ENCODE data around the gene HES6. TPM values are rescaled to one million over a fixed set of nuclear protein-coding genes. Genes with fewer than 3 reads are reported as not detected.

HES6 gene
- total and polyA plus RNA-seq, 2 experiments from 2014 or later: 17.8 to 23.0 TPM

DNA sequence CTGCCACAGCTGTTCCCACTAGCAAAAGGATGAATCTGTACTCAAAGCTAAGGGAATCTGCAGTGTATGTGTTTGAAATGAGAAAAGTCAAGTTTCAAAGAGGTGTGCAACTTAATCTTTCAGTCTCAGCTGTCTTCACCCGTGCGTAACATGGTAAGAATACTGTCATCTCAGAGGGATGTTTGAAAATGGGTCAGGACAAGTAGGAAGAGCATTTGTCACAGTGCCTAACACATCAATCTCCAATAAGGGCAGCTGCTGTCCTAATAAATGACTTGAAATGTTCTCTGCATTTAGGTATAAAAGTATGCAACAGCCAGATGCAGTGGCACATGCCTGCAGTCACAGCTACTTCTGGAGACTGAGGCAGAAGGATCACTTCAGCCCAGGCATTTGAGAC is 49.4 kb downstream of the HES6 start:
- H3K36me3 ChIP-seq (replicated peaks; ENCODE audit: insufficient read depth, low read depth): no peaks in the 10 kb centered on the region
- WGBS (ENCODE audit: low lambda C conversion rate, missing lambda C conversion rate): 84% methylated on average over 2 of the region's 2 CpGs
- H3K9me2 ChIP-seq (replicated peaks; ENCODE audit: insufficient read depth): no peaks in the 10 kb centered on the region
- peaks cover 18% of the 10 kb centered on the region for H3K79me2 ChIP-seq
- H3K27me3 ChIP-seq: no peaks in the 10 kb centered on the region
- DNase-seq (ENCODE audit: low spot score): no peak
- no peak overlapping the region for H3K27ac ChIP-seq
- no peaks in the 10 kb centered on the region for H3K9me3 ChIP-seq (ENCODE audit: low read depth)
- H3K4me2 ChIP-seq: no peak overlapping the region
- H4K20me1 ChIP-seq (ENCODE audit: insufficient read depth, poor library complexity, severe bottlenecking): peaks cover 5% of the 10 kb centered on the region
- TF ChIP-seq EZH2phosphoT487 (IDR thresholded peaks at IDR 0.05; ENCODE audit: low read depth, severe bottlenecking, unreplicated experiment): no peak
- TF ChIP-seq, protein P1, sequence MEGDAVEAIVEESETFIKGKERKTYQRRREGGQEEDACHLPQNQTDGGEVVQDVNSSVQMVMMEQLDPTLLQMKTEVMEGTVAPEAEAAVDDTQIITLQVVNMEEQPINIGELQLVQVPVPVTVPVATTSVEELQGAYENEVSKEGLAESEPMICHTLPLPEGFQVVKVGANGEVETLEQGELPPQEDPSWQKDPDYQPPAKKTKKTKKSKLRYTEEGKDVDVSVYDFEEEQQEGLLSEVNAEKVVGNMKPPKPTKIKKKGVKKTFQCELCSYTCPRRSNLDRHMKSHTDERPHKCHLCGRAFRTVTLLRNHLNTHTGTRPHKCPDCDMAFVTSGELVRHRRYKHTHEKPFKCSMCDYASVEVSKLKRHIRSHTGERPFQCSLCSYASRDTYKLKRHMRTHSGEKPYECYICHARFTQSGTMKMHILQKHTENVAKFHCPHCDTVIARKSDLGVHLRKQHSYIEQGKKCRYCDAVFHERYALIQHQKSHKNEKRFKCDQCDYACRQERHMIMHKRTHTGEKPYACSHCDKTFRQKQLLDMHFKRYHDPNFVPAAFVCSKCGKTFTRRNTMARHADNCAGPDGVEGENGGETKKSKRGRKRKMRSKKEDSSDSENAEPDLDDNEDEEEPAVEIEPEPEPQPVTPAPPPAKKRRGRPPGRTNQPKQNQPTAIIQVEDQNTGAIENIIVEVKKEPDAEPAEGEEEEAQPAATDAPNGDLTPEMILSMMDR (IDR thresholded peaks at IDR 0.05; ENCODE audit: poor library complexity): no peak
- no peak for TF ChIP-seq EZH2 (IDR thresholded peaks at IDR 0.05; ENCODE audit: borderline replicate concordance)
- H3K4me1 ChIP-seq (ENCODE audit: insufficient read depth): no peaks in the 10 kb centered on the region
- H2AFZ ChIP-seq: no peak overlapping the region
- no peak overlapping the region for H3K4me3 ChIP-seq

Other genes starting within 250 kb of the HES6 start
- gene SCLY, start 179.0 kb downstream of the HES6 start, total RNA-seq: 12.7 and 16.5 TPM in 2 replicates
- 21.1 and 21.3 TPM in 2 replicates for gene SCLY, start 179.0 kb downstream of the HES6 start, polyA plus RNA-seq
- gene ESPNL, start 139.7 kb downstream of the HES6 start, total RNA-seq: 0.27 and 0.36 TPM in 2 replicates
- 0.62 TPM in 1 of 2 replicates, not detected in the other for gene ESPNL, start 139.7 kb downstream of the HES6 start, polyA plus RNA-seq
- gene KLHL30, start 101.4 kb downstream of the HES6 start, total RNA-seq: not detected in 2 replicates
- 0.15 TPM in 1 of 2 replicates, not detected in the other for gene KLHL30, start 101.4 kb downstream of the HES6 start, polyA plus RNA-seq
- gene ERFE, start 81.1 kb downstream of the HES6 start, total RNA-seq: 0.27 TPM in 1 of 2 replicates, not detected in the other
- gene ERFE, start 81.1 kb downstream of the HES6 start, polyA plus RNA-seq: 0.30 and 1.6 TPM in 2 replicates
- 20.4 and 25.9 TPM in 2 replicates for gene ILKAP, start 36.3 kb downstream of the HES6 start, total RNA-seq
- 36.6 and 37.5 TPM in 2 replicates for gene ILKAP, start 36.3 kb downstream of the HES6 start, polyA plus RNA-seq
- 6.1 and 8.9 TPM in 2 replicates for gene PER2, start 48.6 kb upstream of the HES6 start, total RNA-seq
- gene PER2, start 48.6 kb upstream of the HES6 start, polyA plus RNA-seq: 6.0 and 6.4 TPM in 2 replicates
- 9.0 and 9.7 TPM in 2 replicates for gene TRAF3IP1, start 80.5 kb upstream of the HES6 start, total RNA-seq
- 8.4 and 9.1 TPM in 2 replicates for gene TRAF3IP1, start 80.5 kb upstream of the HES6 start, polyA plus RNA-seq
- 13.0 and 19.3 TPM in 2 replicates for gene ASB1, start 186.9 kb upstream of the HES6 start, total RNA-seq
- gene ASB1, start 186.9 kb upstream of the HES6 start, polyA plus RNA-seq: 27.9 and 30.1 TPM in 2 replicates

Measured in hepatocyte (in vitro differentiated cells).